HG02588 (cell line): ENCODE measurements around the gene PTCRA.
"Not testable (repeated sequence)": the region's sequence is repeated elsewhere in the genome, so short reads cannot be mapped to it uniquely, and the experiment has no call there.

Source experiments
- ATAC-seq: cut with Tn5 transposase; IDR thresholded peaks from one replicate; pipeline ENCODE4 v1.9.1; 2021; ENCODE audit warnings: mild to moderate bottlenecking, moderate library complexity; ENCODE audit not compliant: unreplicated experiment

The PTCRA gene

GRCh38 chr6:42902429-42903263 lies 13.2 kb upstream of the PTCRA start:
- not testable (repeated sequence) for ATAC-seq

DNA sequence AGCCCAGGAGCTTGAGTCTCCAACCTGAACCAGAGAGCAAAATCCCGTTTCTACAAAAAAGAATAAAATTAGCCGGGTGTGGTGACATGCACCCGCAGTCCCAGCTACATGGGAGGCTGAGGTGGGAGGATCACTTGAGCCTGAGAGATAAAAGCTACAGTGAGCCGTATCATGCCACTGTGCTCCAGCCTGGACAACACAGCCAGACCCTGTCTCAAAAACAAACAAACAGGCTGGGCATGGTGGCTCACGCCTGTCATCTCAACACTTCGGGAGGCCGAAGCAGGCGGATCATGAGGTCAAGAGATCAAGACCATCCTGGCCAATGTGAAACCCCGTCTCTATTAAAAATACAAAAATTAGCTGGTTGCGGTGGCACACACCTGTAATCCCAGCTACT lies 11.4 kb upstream of the PTCRA start:
- no peak for ATAC-seq

- no peak for ATAC-seq
Observed at GRCh38 chr6:42907336-42907735, 8.5 kb upstream of the PTCRA start.

- no peak for ATAC-seq
Observed at GRCh38 chr6:42909835-42910234, 6.0 kb upstream of the PTCRA start.

GRCh38 chr6:42911171-42912021 lies 4.5 kb upstream of the PTCRA start:
- ATAC-seq = no peak

DNA sequence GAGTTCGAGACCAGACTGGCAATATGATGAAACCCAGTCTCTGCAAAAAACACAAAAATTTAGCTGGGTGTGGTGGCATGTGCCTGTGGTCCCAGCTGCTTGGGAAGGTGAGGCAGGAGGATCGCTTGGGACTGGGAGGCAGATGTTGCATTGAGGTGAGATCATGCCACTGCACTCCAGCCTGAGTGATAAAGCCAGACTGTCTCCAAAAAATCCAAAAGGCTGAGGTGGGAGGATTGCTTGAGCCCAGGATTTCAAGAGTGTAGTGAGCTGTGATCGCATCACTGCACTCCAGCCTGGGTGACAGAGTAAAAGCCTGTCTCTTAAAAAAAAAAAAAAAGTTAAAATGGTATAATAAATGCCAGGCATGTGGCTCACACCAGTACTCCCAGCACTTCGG lies 1.3 kb upstream of the PTCRA start:
- no peak for ATAC-seq

DNA sequence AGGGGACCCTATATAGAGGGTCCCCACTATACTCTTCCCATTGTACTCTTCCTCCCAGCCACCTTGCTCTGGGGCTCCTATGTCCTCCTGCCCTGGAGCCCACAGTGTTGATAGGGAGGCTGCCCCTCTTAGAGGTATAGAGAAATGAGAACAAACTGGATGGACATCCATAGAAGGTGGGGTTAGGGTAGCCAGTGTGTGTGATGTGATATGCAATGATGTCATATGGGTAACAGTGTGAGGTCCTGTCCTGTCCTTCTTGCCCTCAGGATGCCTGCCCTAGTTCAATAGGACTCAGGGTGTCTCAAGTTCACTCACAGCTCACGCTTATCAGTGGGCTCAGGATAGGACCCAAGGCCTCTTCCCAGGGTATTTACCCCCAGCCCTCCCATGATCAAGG lies 435 bp downstream of the PTCRA start:
- ATAC-seq = no peak

- ATAC-seq = no peak
Observed at GRCh38 chr6:42921801-42922200, 5.9 kb downstream of the PTCRA start.

DNA sequence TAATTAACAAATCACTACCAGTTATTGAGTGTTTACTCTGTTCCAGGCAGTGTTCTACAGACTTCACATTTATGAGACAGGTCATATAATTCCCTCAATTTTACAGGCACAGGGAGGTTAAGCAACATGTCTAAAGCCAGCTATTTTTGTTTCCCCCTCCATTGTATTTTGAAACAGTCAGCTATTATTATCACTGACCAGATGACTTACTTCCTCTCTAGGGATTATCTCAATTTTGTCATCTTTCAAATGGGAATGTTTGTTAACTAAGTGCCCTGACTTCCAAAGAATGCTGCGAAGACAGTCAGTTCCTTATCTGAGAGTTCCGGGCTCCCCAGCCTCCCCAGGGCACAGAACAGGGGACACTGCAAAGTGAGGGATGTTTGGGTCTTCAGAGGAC lies 7.8 kb downstream of the PTCRA start:
- no peak for ATAC-seq

DNA sequence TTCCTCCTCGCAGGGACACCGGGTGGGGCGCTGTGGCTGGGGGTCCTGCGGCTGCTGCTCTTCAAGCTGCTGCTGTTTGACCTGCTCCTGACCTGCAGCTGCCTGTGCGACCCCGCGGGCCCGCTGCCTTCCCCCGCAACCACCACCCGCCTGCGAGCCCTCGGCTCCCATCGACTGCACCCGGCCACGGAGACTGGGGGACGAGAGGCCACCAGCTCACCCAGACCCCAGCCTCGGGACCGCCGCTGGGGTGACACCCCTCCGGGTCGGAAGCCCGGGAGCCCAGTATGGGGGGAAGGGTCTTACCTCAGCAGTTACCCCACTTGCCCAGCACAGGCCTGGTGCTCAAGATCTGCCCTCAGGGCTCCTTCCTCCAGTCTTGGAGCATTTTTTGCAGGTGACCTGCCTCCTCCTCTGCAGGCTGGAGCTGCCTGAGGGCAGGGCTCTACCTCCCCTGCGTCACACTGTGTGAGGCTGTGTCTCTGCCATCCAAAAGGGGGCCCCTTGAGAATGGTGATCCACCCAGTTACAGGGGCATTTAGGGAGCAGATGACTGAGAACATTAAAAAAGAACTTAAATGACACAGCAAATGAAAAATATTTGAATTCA lies 9.5 kb downstream of the PTCRA start:
- no peak for ATAC-seq

- peak; percentile 78 for ATAC-seq
Observed at GRCh38 chr6:42928986-42929820, 13.3 kb downstream of the PTCRA start, which contains the start of gene CNPY3. Gene CNPY3, plus strand, starts transcription at chr6:42929480. Its CDS starts 91 bp downstream, at chr6:42929571.

DNA sequence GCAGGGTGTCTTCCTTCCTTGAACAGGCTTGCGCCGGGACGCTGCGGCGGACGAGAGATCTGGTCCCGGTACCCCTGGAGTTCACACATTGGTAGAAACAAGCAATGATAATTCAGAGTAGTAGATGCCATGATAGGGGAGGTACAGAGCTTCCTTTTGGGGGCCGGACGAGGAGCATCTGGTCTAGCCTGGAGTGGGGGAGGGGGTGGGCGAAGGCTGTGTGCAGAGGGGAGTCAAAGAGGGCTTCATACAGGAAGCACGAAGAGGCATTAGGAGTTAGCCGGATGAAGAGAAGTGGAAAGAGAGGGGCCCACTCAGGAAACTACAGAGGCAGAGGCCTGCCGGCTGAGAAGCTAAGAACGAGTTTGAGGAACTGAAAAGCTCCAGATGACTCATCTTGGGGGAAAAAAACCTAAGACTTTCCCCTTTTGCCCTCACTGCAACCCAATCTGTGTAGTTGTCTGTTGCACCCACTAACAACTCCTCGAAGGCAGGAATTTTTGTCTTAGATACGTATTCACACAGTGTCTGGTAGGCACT lies 14.0 kb downstream of the PTCRA start:
- peak; percentile 41 for ATAC-seq

DNA sequence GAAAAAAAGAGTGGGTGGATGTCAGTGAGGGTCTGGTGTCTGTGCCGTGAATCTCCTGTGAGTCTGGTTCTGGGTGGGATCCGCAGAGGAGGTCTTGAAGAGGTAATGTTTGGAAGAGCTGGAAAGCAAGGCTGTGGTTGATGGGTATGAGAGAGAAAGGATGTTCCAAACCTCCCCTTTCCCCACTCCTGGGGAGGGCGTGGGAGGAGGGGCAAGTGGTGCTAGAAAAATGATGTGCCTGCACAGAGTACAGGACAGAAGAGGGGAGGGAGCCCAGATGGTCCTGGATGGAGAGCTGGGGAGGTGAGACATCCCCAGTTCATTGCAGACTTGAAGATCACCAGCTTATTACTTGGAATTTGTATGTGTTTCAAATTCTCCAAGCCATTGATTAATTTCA lies 16.6 kb downstream of the PTCRA start:
- ATAC-seq = no peak

DNA sequence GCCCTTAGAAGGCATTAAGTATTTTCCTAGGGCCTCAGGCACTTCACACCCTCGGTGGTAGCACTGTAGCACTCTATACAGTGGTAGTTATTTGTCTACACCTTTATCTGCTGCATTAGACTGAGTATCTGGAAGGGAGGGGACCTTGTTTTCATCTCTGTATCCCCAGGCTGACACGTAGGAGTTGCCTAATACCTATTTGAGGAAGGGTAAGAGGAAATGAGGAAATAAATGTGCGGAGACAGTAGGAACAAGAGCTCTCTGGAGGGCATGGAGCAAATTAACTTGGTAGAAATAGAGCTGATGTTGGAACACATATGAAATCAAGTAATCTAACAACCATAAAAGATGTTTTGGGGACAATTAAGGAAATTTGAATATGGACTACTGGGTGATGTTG lies 17.4 kb downstream of the PTCRA start:
- ATAC-seq = no peak

GRCh38 chr6:42935322-42935721 lies 19.5 kb downstream of the PTCRA start:
- no peak for ATAC-seq

DNA sequence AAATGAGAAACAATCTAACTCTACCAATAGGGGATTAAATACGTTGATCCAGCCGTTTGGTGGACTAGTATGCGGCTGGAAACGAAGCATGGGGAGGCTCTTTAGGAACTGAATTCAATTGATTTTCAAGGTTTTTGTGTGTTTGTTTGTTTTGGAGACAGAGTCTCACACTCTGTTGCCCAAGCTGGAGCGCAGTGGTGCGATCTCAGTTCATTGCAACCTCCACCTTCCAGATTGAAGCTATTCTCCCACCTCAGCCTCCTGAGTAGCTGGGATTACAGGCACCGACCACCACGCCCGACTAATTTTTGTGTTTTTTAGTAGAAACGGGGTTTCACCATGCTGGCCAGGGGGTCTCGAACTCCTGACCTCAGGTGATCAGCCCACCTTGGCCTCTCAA lies 20.5 kb downstream of the PTCRA start:
- no peak for ATAC-seq

DNA sequence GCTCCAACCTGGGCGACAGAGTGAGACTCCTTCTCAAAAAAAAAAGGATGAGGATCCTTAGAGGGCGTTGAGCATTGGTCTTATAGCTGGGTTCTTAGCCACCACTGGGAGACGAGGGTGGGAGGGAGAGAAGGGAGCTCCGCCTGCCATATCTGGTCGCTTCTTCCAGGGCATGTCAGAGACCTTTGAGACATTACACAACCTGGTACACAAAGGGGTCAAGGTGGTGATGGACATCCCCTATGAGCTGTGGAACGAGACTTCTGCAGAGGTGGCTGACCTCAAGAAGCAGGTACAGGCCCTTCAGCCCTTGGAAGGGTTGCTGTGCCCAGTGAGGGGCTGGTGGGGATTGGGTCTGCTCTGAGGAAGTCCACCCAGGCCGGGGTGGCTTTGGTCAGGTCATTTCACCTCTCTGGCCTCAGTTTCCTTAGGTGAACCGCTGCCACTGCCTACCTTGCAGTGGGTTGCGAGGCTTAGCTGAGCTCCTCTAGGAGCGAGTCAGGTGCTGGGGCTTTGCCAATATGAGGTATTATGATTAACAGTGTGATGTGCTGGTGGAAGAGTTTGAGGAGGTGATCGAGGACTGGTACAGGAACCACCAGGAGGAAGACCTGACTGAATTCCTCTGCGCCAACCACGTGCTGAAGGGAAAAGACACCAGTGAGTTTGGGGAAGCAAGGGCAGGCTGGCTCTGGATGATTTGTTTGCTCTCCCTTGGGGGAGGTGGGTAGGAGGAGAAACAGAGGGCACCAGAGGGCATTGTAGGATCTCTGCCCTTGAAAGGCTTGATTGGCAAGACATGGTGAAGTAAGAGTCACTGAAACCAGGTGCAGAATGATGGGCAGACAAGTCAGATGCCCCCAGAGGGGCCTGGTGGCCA lies 21.9 kb downstream of the PTCRA start:
- no peak for ATAC-seq

- no peak for ATAC-seq
Observed at GRCh38 chr6:42938428-42938796, 22.6 kb downstream of the PTCRA start.

DNA sequence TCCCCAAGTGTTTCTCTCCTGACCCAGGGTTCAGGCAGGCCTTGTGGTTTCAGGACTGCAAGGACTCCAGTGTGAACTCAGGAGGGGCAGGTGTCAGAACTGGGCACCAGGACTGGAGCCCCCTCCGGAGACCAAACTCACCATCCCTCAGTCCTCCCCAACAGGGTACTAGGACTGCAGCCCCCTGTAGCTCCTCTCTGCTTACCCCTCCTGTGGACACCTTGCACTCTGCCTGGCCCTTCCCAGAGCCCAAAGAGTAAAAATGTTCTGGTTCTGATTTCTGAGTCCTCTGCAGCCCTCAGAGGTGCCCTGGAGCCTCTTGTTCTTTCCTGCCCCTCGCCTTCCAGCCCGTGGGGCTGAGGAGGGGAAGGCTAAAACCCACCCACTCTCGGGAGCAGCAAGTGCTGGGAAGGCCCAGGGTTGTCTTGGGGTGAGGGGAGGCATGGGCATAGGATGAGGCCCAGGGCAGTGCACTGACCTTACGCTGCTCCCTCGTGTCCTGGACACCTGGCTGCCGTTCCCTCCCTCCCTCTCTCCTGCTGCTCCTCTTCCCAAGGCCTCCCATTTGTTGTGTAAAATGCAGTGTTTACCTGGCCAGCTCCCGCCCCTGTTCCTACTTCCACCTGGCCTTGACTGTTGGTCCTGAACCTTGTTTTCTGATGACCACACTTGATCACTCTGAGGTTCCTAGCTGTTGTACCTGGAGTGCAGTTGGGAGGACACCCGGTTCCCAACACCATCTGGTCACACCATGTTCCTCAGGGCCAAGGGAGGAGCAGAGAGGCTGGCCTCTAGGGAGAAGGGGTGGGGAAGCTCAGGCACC lies 23.3 kb downstream of the PTCRA start:
- no peak for ATAC-seq
